Panc1 (cell line): ENCODE results near the gene FAM50A. TPM values are rescaled to one million over a fixed set of nuclear protein-coding genes. Genes with fewer than 3 reads are reported as not detected.

Experiments
- ATAC-seq: fragments of 200-7000 bp; cut with Tn5 transposase; 2 replicates; pipeline ENCODE4 v1.9.1; 2020; ENCODE audit warnings: mild to moderate bottlenecking, moderate library complexity
- BruUV-seq: library from RNA; stranded (reverse); fragments of 400-500 nt; replicated peaks from 2 replicates; lab custom pipeline; 2021; lab: Mats Ljungman, UMichigan
- CTCF ChIA-PET: fragments of 300-600 bp; sonication (Branson Sonifier 250); formaldehyde crosslinking; loops from one replicate; lab custom pipeline; 2022; ENCODE audit warnings: antibody characterized with exemption; lab: Charles Lee
- POLR2A ChIA-PET: fragments of 300-600 bp; sonication (Branson Sonifier 250); formaldehyde crosslinking; loops from one replicate; lab custom pipeline; 2022; ENCODE audit warnings: antibody characterized with exemption; lab: Charles Lee
- DNase-seq: peaks from one replicate; pipeline ENCODE4 v3.0.0-alpha.2; 2010; ENCODE audit warnings: low read depth, low spot score
- H3K27ac ChIP-seq: 2 replicates; pipeline ENCODE4 v1.5.1; 2011; ENCODE audit warnings: mild to moderate bottlenecking, low read length, inconsistent platforms
- H3K27me3 ChIP-seq: fragments of 200-500 bp; sonication (Bioruptor generic); 2 replicates; pipeline ENCODE4 v1.6.0; 2014; ENCODE audit warnings: low read length, inconsistent platforms; ENCODE audit not compliant: control insufficient read depth, insufficient read depth
- H3K36me3 ChIP-seq: fragments of 200-500 bp; sonication (Bioruptor generic); 2 replicates; pipeline ENCODE4 v1.5.1; 2014; ENCODE audit warnings: inconsistent platforms, mild to moderate bottlenecking, low read length, moderate library complexity; ENCODE audit not compliant: control insufficient read depth, insufficient read depth
- H3K4me1 ChIP-seq: 2 replicates; pipeline ENCODE4 v1.5.1; 2011; ENCODE audit warnings: inconsistent platforms, mild to moderate bottlenecking, low read length, moderate library complexity; ENCODE audit not compliant: control insufficient read depth, insufficient read depth
- H3K4me3 ChIP-seq, 2 experiments: 2 replicates each; pipeline ENCODE4 v1.5.1; 2011 to 2012; ENCODE audit warnings: low read depth in 2 of 2, low read length in 2 of 2, mild to moderate bottlenecking in 2 of 2, inconsistent platforms in 1 of 2, moderate library complexity in 1 of 2
- H3K9me3 ChIP-seq: fragments of 200-500 bp; sonication (Bioruptor generic); 2 replicates; pipeline ENCODE4 v1.5.1; 2014; ENCODE audit warnings: low read depth, mild to moderate bottlenecking, inconsistent platforms, low read length, moderate library complexity; ENCODE audit not compliant: control insufficient read depth, insufficient read depth
- CTCF ChIP-seq: fragments of 450-650 bp; IDR thresholded peaks from 2 replicates; pipeline ENCODE4 v1.5.1; 2017; ENCODE audit warnings: mild to moderate bottlenecking
- POLR2AphosphoS5 ChIP-seq: IDR thresholded peaks from 2 replicates; pipeline ENCODE4 v1.6.1; 2012; ENCODE audit warnings: mild to moderate bottlenecking, low read depth, low read length, moderate library complexity
- REST ChIP-seq, 2 experiments: IDR thresholded peaks; 2 replicates each; pipeline ENCODE4 v1.6.1; 2011 to 2012; ENCODE audit warnings: low read depth in 2 of 2, control low read depth in 1 of 2, low read length in 1 of 2, mild to moderate bottlenecking in 1 of 2, moderate library complexity in 1 of 2; ENCODE audit not compliant: insufficient read depth in 1 of 2
- SIN3A ChIP-seq: IDR thresholded peaks from 2 replicates; pipeline ENCODE4 v1.6.1; 2012; ENCODE audit warnings: low read depth, mild to moderate bottlenecking, low read length, moderate library complexity, borderline replicate concordance; ENCODE audit not compliant: insufficient read depth
- TCF7L2 ChIP-seq: IDR thresholded peaks from 2 replicates; pipeline ENCODE4 v1.6.1; 2011; ENCODE audit warnings: mild to moderate bottlenecking, low read depth, low read length, inconsistent platforms
- in situ Hi-C: cut with HindIII; loops from 2 replicates; pipeline ENCODE4 v1.10.0; 2016; ENCODE audit warnings: low sequenced_read_pairs, low pct_unique_long_range_greater_than_20kb
- intact Hi-C: fragments of 100-400 bp; cut with micrococcal nuclease; formaldehyde crosslinking; loops from one replicate; pipeline ENCODE4 v1.10.0; 2022; ENCODE audit not compliant: unreplicated experiment
- total RNA-seq: library from RNA; stranded (reverse); gene quantifications from one replicate; pipeline ENCODE4 v1.2.1, GENCODE V29; 2021; ENCODE audit not compliant: unreplicated experiment

The FAM50A gene
- total RNA-seq, 1 experiment from 2014 or later: 225 TPM

GRCh38 chrX:154470434-154470833 lies 26.5 kb downstream of the FAM50A start:
- Histone ChIP-seq H3K4me3 (no peak overlapping the region), H3K36me3 (no peaks in the 10 kb centered on the region), H3K27ac (no peak overlapping the region), H3K4me1 (no peaks in the 10 kb centered on the region), H3K9me3 (no peaks in the 10 kb centered on the region), H3K27me3 (no peaks in the 10 kb centered on the region)
- no peak for TF ChIP-seq REST (IDR thresholded peaks at IDR 0.05; ENCODE audit: insufficient read depth in 1 of 2, low read depth in 2 of 2, low read length in 1 of 2)
- TF ChIP-seq SIN3A: no peak
- TF ChIP-seq POLR2AphosphoS5: no peak
- no peak for TF ChIP-seq TCF7L2
- TF ChIP-seq CTCF: no peak
- ATAC-seq (no peak), DNase-seq (no peak)
- ChIA-PET POLR2A (no interaction called here), CTCF (no interaction called here)
- no TSS peak for BruUV-seq
- in situ Hi-C loops (no loop called here), intact Hi-C loops (no loop called here)

GRCh38 chrX:154470914-154471568 lies 27.1 kb downstream of the FAM50A start:
- ATAC-seq (no peak), DNase-seq (no peak)
- Histone ChIP-seq H3K4me3 (no peak overlapping the region), H3K27ac (no peak overlapping the region), H3K9me3 (no peaks in the 10 kb centered on the region), H3K36me3 (no peaks in the 10 kb centered on the region), H3K27me3 (no peaks in the 10 kb centered on the region), H3K4me1 (no peaks in the 10 kb centered on the region)
- CTCF ChIA-PET: no interaction called here
- TF ChIP-seq POLR2AphosphoS5 (no peak), SIN3A (no peak), CTCF (no peak), REST (IDR thresholded peaks at IDR 0.05; ENCODE audit: insufficient read depth in 1 of 2, low read depth in 2 of 2, low read length in 1 of 2) (no peak), TCF7L2 (no peak)
- intact Hi-C loops (no loop called here), in situ Hi-C loops (no loop called here)
- POLR2A ChIA-PET: no interaction called here
- no TSS peak for BruUV-seq
